ENCODE measurements around the gene ZNF213. TPM values are rescaled to one million over a fixed set of nuclear protein-coding genes. Genes with fewer than 3 reads are reported as not detected.

ZNF213 gene
- total RNA-seq (1.5 TPM), polyA plus RNA-seq (5.2 TPM)
- long read RNA-seq, donor 1, result 0 reads
- long read RNA-seq, donor 2, result 0 reads
- long read RNA-seq, donor 3, partial matches to known transcripts, result 7 of 9 reads
- long read RNA-seq, donor 3, other reads (novel, unspliced or antisense), result 0 of 9 reads
- long read RNA-seq, donor 4, partial matches to known transcripts, result 0 of 1 reads
- long read RNA-seq, donor 4, other reads (novel, unspliced or antisense), result 0 of 1 reads
- long read RNA-seq, donor 5, full-length matches to known transcripts, result 7 of 7 reads
- long read RNA-seq, donor 5, partial matches to known transcripts, result 0 of 7 reads
- long read RNA-seq, donor 5, other reads (novel, unspliced or antisense), result 0 of 7 reads
- long read RNA-seq, donor 6, full-length matches to known transcripts, result 4 of 4 reads
- long read RNA-seq, donor 6, partial matches to known transcripts, result 0 of 4 reads
- long read RNA-seq, donor 6, other reads (novel, unspliced or antisense), result 0 of 4 reads
- long read RNA-seq, donor 7, result 0 reads
- long read RNA-seq, donor 8, full-length matches to known transcripts, result 1 of 1 reads
- long read RNA-seq, donor 8, partial matches to known transcripts, result 0 of 1 reads
- long read RNA-seq, donor 8, other reads (novel, unspliced or antisense), result 0 of 1 reads
- long read RNA-seq, donor 9, partial matches to known transcripts, result 0 of 1 reads
- long read RNA-seq, donor 9, other reads (novel, unspliced or antisense), result 0 of 1 reads
- long read RNA-seq, donor 10, result 0 reads

DNA sequence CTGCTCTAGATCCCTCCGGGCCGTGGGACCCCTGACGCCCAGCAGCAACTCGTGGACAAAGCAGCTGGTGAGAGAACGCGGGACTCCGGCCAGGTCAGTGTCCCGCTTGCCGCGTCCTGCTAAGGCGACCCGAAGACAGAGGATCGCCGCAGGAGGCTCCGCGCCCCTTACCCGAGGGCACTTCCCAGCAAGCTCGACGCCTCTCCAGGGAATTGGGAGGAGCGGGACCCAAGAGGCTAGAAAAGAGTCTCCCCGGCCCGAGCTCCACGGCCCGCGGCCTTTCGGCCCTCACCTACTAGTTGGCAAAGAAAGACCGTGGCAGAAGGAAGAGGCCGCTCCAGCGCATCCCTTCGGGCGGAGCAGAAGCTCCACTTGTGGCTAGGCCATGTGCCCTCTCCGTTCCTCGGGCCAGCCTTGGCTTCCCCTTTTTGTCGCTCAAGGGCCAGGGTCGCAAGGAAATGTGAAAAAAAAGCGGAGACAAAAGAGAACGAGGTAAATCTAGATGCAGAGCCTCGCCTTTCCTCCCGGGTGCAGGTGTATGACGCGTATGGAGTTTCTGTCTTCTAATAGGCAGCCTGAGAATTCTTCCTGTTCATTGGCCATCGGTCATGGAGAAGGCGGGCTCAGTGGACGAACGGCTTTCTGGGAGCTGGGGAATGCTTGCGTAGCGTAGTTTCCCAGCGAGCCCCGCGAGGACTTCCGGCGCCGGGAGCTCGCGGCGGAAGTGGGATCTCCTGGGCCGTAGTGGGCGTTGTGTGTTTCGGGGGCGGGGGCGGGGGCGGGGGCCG is at the start of gene ZNF213:
TSS of gene ZNF213 (plus strand) at position 692 of the 788 bp plus-strand sequence. CDS start 2,252 bp downstream, outside the sequence.
- Histone ChIP-seq H3K9me3 (ENCODE audit: control insufficient read depth in 2 of 2, insufficient read depth in 1 of 2, low read length in 1 of 2) (no peaks in the 10 kb centered on the region), H3K36me3 (ENCODE audit: control insufficient read depth in 2 of 2, insufficient read depth in 2 of 2, low read length in 1 of 2) (peaks cover 22 to 35% of the 10 kb centered on the region in 2 donors), H3K27ac (ENCODE audit: low read depth in 1 of 2, low read length in 1 of 2) (peak within 1 kb of the TSS; percentile 91 to 98), H3K4me3 (ENCODE audit: low read length in 2 of 2) (peak within 1 kb of the TSS; percentile 73 to 99), H3K4me1 (ENCODE audit: control insufficient read depth in 2 of 2, insufficient read depth in 2 of 2, low read length in 2 of 2) (peaks cover 9 to 29% of the 10 kb centered on the region in 2 donors), H3K27me3 (ENCODE audit: control insufficient read depth in 2 of 2, insufficient read depth in 1 of 2, low read length in 1 of 2) (no peaks in the 10 kb centered on the region)
- WGBS, result under 1% methylated on average over 63 of the region's 63 CpGs
- DNase-seq (ENCODE audit: low read depth in 6 of 9, low spot score in 9 of 9), result peak; percentile 90 to 99 (median 97)

- H3K9me3 ChIP-seq (ENCODE audit: control insufficient read depth in 2 of 2, insufficient read depth in 1 of 2, low read length in 1 of 2), result peaks cover 0 to 22% of the 10 kb centered on the region in 2 donors
- H3K4me1 ChIP-seq (ENCODE audit: control insufficient read depth in 2 of 2, insufficient read depth in 2 of 2, low read length in 2 of 2), result peaks cover 15 to 65% of the 10 kb centered on the region in 2 donors
- no peak for DNase-seq (ENCODE audit: low read depth in 6 of 9, low spot score in 9 of 9)
- H3K27me3 ChIP-seq (ENCODE audit: control insufficient read depth in 2 of 2, insufficient read depth in 1 of 2, low read length in 1 of 2), result no peaks in the 10 kb centered on the region
- peak overlapping the region; percentile 46 to 66 for H3K27ac ChIP-seq (ENCODE audit: low read depth in 1 of 2, low read length in 1 of 2)
- H3K36me3 ChIP-seq (ENCODE audit: control insufficient read depth in 2 of 2, insufficient read depth in 2 of 2, low read length in 1 of 2), result no peaks in the 10 kb centered on the region
- WGBS, result 95% methylated on average over 17 of the region's 17 CpGs
- H3K4me3 ChIP-seq (ENCODE audit: low read length in 2 of 2), result peak overlapping the region in 1 of 2 donors; percentile 38
Measured at GRCh38 chr16:3085868-3086595, 48.8 kb upstream of the ZNF213 start.

GRCh38 chr16:3086596-3087242 is 48.1 kb upstream of the ZNF213 start:
- Histone ChIP-seq H3K27ac (ENCODE audit: low read depth in 1 of 2, low read length in 1 of 2) (peak overlapping the region; percentile 46 to 66), H3K27me3 (ENCODE audit: control insufficient read depth in 2 of 2, insufficient read depth in 1 of 2, low read length in 1 of 2) (no peaks in the 10 kb centered on the region), H3K9me3 (ENCODE audit: control insufficient read depth in 2 of 2, insufficient read depth in 1 of 2, low read length in 1 of 2) (peaks cover 0 to 18% of the 10 kb centered on the region in 2 donors), H3K4me1 (ENCODE audit: control insufficient read depth in 2 of 2, insufficient read depth in 2 of 2, low read length in 2 of 2) (peaks cover 15 to 68% of the 10 kb centered on the region in 2 donors), H3K4me3 (ENCODE audit: low read length in 2 of 2) (peak overlapping the region; percentile 25 to 38), H3K36me3 (ENCODE audit: control insufficient read depth in 2 of 2, insufficient read depth in 2 of 2, low read length in 1 of 2) (no peaks in the 10 kb centered on the region)
- DNase-seq (ENCODE audit: low read depth in 6 of 9, low spot score in 9 of 9), result peak in 1 of 9 donors; percentile 56
- 69% methylated on average over 14 of the region's 14 CpGs for WGBS

GRCh38 chr16:3087243-3088235 is 47.3 kb upstream of the ZNF213 start:
- H3K27me3 ChIP-seq (ENCODE audit: control insufficient read depth in 2 of 2, insufficient read depth in 1 of 2, low read length in 1 of 2), result no peaks in the 10 kb centered on the region
- H3K27ac ChIP-seq (ENCODE audit: low read depth in 1 of 2, low read length in 1 of 2), result peak overlapping the region in 1 of 2 donors; percentile 46
- no peaks in the 10 kb centered on the region for H3K36me3 ChIP-seq (ENCODE audit: control insufficient read depth in 2 of 2, insufficient read depth in 2 of 2, low read length in 1 of 2)
- H3K9me3 ChIP-seq (ENCODE audit: control insufficient read depth in 2 of 2, insufficient read depth in 1 of 2, low read length in 1 of 2), result peaks cover 0 to 11% of the 10 kb centered on the region in 2 donors
- H3K4me3 ChIP-seq (ENCODE audit: low read length in 2 of 2), result peak overlapping the region; percentile 25 to 38
- peaks cover 15 to 64% of the 10 kb centered on the region in 2 donors for H3K4me1 ChIP-seq (ENCODE audit: control insufficient read depth in 2 of 2, insufficient read depth in 2 of 2, low read length in 2 of 2)
- 80% methylated on average over 18 of the region's 18 CpGs for WGBS
- no peak for DNase-seq (ENCODE audit: low read depth in 6 of 9, low spot score in 9 of 9)

DNA sequence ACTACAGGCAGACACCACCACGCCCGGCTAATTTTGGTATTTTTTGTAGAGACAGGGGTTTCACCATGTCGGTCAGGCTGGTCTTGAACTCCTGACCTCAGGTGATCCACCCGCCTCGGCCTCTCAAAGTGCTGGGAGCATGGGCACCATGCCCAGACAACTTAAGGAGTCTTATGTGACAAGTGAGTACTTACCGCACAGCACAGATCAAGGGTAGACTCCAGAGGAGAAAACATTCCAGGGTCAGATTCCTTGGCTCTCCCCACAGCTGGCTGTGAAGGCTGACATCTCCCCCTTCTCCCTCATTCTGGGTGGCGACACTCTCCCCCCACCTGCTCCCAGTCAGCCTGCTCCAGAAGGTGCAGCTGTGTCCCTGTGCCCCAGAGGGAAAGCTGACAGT is 46.4 kb upstream of the ZNF213 start:
- H3K27ac ChIP-seq (ENCODE audit: low read depth in 1 of 2, low read length in 1 of 2), result no peak overlapping the region
- peaks cover 0 to 11% of the 10 kb centered on the region in 2 donors for H3K9me3 ChIP-seq (ENCODE audit: control insufficient read depth in 2 of 2, insufficient read depth in 1 of 2, low read length in 1 of 2)
- H3K36me3 ChIP-seq (ENCODE audit: control insufficient read depth in 2 of 2, insufficient read depth in 2 of 2, low read length in 1 of 2), result no peaks in the 10 kb centered on the region
- no peaks in the 10 kb centered on the region for H3K27me3 ChIP-seq (ENCODE audit: control insufficient read depth in 2 of 2, insufficient read depth in 1 of 2, low read length in 1 of 2)
- 95% methylated on average over 7 of the region's 7 CpGs for WGBS
- H3K4me3 ChIP-seq (ENCODE audit: low read length in 2 of 2), result no peak overlapping the region
- no peak for DNase-seq (ENCODE audit: low read depth in 6 of 9, low spot score in 9 of 9)
- peaks cover 15 to 60% of the 10 kb centered on the region in 2 donors for H3K4me1 ChIP-seq (ENCODE audit: control insufficient read depth in 2 of 2, insufficient read depth in 2 of 2, low read length in 2 of 2)

DNA sequence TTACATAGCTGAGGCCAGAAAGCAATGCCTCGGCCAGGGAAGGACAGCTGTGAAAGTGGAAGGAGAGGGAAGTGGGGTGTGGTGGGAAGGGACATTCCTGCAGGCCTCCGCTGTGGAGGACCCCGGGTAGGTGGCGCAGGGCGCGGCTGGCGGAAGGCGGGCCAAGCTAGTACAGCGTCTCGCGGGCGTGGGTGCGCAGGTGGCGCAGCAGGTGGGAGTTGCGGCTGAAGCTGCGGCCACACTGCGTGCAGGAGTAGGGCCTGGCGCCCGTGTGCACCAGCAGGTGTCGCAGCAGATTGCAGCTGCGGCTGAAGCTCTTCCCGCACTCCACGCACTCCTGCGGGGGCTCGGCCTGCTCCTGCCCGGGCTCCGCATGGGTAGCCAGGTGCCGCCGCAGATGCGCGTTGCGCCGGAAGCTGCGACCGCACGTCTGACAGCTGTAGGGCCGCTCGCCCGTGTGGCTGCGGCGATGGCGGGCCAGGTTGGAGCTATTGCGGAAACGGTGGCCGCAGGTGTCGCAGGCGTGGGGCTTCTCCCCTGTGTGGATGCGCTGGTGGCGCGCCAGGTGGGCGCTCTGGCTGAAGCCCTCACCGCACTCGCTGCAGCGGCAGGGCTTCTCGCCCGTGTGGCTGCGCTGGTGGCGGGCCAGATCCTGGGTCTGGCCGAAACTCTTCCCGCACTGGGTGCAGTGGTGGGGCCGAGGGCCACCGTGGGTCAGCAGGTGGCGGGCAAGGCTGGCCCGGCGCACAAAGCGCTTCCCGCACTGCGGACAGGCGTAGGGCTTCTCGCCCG is 45.7 kb upstream of the ZNF213 start:
- WGBS, result 97% methylated on average over 71 of the region's 71 CpGs
- Histone ChIP-seq H3K27ac (ENCODE audit: low read depth in 1 of 2, low read length in 1 of 2) (no peak overlapping the region), H3K4me1 (ENCODE audit: control insufficient read depth in 2 of 2, insufficient read depth in 2 of 2, low read length in 2 of 2) (peaks cover 15 to 59% of the 10 kb centered on the region in 2 donors)

More for the DNA sequence above, 45.7 kb upstream of the ZNF213 start:
- DNase-seq (ENCODE audit: low read depth in 6 of 9, low spot score in 9 of 9), result no peak
- Histone ChIP-seq H3K27me3 (ENCODE audit: control insufficient read depth in 2 of 2, insufficient read depth in 1 of 2, low read length in 1 of 2) (no peaks in the 10 kb centered on the region), H3K4me3 (ENCODE audit: low read length in 2 of 2) (no peak overlapping the region), H3K9me3 (ENCODE audit: control insufficient read depth in 2 of 2, insufficient read depth in 1 of 2, low read length in 1 of 2) (peaks cover 0 to 11% of the 10 kb centered on the region in 2 donors), H3K36me3 (ENCODE audit: control insufficient read depth in 2 of 2, insufficient read depth in 2 of 2, low read length in 1 of 2) (no peaks in the 10 kb centered on the region)

Measured in thymus (tissue), 14 donors.